ENCODE measurements around the gene USP49. TPM values are rescaled to one million over a fixed set of nuclear protein-coding genes. Genes with fewer than 3 reads are reported as not detected.
A peak's percentile ranks its signal among the peaks of the same experiment; 100 is the strongest.
"Not testable (repeated sequence)": the region's sequence is repeated elsewhere in the genome, so short reads cannot be mapped to it uniquely, and the experiment has no call there.

The USP49 gene
- 10 to 100 TPM in 4 of 5 donors, 1 to 10 TPM in 1; 8.9 to 15.4 (median 15.0) TPM for polyA plus RNA-seq (ENCODE audit: insufficient read depth in 1 of 5, insufficient read length in 5 of 5, low replicate concordance in 1 of 5)
- long read RNA-seq, donor 1, partial matches to known transcripts: 7 of 7 reads
- long read RNA-seq, donor 1, other reads (novel, unspliced or antisense): 0 of 7 reads
- long read RNA-seq, donor 2: 0 reads
- long read RNA-seq, donor 3: 0 reads
- long read RNA-seq, donor 4: 0 reads
- long read RNA-seq, donor 5: 0 reads
- long read RNA-seq, donor 6: 0 reads
- long read RNA-seq, donor 7: 0 reads
- long read RNA-seq, donor 8: 0 reads

GRCh38 chr6:41895300-41896233 lies at the start of gene USP49:
TSS of gene USP49 (minus strand) at chr6:41895375. CDS start at chr6:41806983, 88,392 bp downstream.
- DNase-seq: peak; percentile 91 to 92

GRCh38 chr6:41943456-41943855 lies 48.3 kb upstream of the USP49 start:
- DNase-seq: no peak

- not testable (repeated sequence) for DNase-seq
These were observed 47.7 kb upstream of the USP49 start for GRCh38 chr6:41942882-41943281.

GRCh38 chr6:41942067-41942851 lies 47.1 kb upstream of the USP49 start:
- no peak for DNase-seq

GRCh38 chr6:41941280-41942066 lies 46.3 kb upstream of the USP49 start, which contains the start of gene CCND3:
TSS of gene CCND3 (minus strand) at chr6:41941808. CDS start at chr6:41941649, 159 bp downstream.
- DNase-seq: peak; percentile 89 to 91

- DNase-seq: no peak
These were observed 45.6 kb upstream of the USP49 start for GRCh38 chr6:41940759-41941279.

GRCh38 chr6:41939848-41940758 lies 44.9 kb upstream of the USP49 start:
- no peak for DNase-seq

GRCh38 chr6:41939176-41939847 lies 44.1 kb upstream of the USP49 start:
- no peak for DNase-seq

- DNase-seq: no peak
These were observed 43.5 kb upstream of the USP49 start for GRCh38 chr6:41938590-41939175.

GRCh38 chr6:41937861-41938574 lies 42.8 kb upstream of the USP49 start:
- no peak for DNase-seq

GRCh38 chr6:41937472-41937860 lies 42.3 kb upstream of the USP49 start:
- DNase-seq: no peak

- DNase-seq: peak; percentile 35 to 51
These were observed 41.1 kb upstream of the USP49 start for GRCh38 chr6:41936073-41936837.

GRCh38 chr6:41935685-41936072 lies 40.5 kb upstream of the USP49 start:
- no peak for DNase-seq

- DNase-seq: no peak
These were observed 40.0 kb upstream of the USP49 start for GRCh38 chr6:41935193-41935574.

- no peak for DNase-seq
These were observed 39.4 kb upstream of the USP49 start for GRCh38 chr6:41934278-41935192.

GRCh38 chr6:41932378-41932777 lies 37.2 kb upstream of the USP49 start:
- no peak for DNase-seq
